HG02938 (cell line): ENCODE measurements around the gene PRMT6.
"Not testable (repeated sequence)": the region's sequence is repeated elsewhere in the genome, so short reads cannot be mapped to it uniquely, and the experiment has no call there.

Experiments
- ATAC-seq: cut with Tn5 transposase; IDR thresholded peaks from one replicate; pipeline ENCODE4 v1.9.1; 2021; ENCODE audit warnings: mild to moderate bottlenecking, moderate library complexity; ENCODE audit not compliant: unreplicated experiment

PRMT6 gene

GRCh38 chr1:107056426-107057196 is at the start of gene PRMT6:
Gene PRMT6, plus strand, starts transcription at chr1:107056674. Its CDS starts 42 bp downstream, at chr1:107056716.
- ATAC-seq = peak; percentile 89

GRCh38 chr1:107009281-107009680 is 47.2 kb upstream of the PRMT6 start:
- ATAC-seq = no peak

- ATAC-seq = no peak
These were observed 45.9 kb upstream of the PRMT6 start for GRCh38 chr1:107010582-107010981.

- peak; percentile 85 for ATAC-seq
These were observed 40.0 kb upstream of the PRMT6 start for GRCh38 chr1:107016376-107016978.

GRCh38 chr1:107018445-107018844 is 38.0 kb upstream of the PRMT6 start:
- no peak for ATAC-seq

- ATAC-seq = no peak
These were observed 37.3 kb upstream of the PRMT6 start for GRCh38 chr1:107019166-107019565.

- not testable (repeated sequence) for ATAC-seq
These were observed 17.6 kb upstream of the PRMT6 start for GRCh38 chr1:107038874-107039273.

- ATAC-seq = not testable (repeated sequence)
These were observed 11.9 kb upstream of the PRMT6 start for GRCh38 chr1:107044310-107045220.

GRCh38 chr1:107047602-107048001 is 8.9 kb upstream of the PRMT6 start:
- ATAC-seq = no peak

GRCh38 chr1:107048241-107048640 is 8.2 kb upstream of the PRMT6 start:
- ATAC-seq = no peak

- ATAC-seq = no peak
These were observed 5.2 kb upstream of the PRMT6 start for GRCh38 chr1:107051266-107051665.

- ATAC-seq = not testable (repeated sequence)
These were observed 502 bp upstream of the PRMT6 start for GRCh38 chr1:107055919-107056425.

- ATAC-seq = peak; percentile 53
These were observed 991 bp downstream of the PRMT6 start for GRCh38 chr1:107057197-107058133.

GRCh38 chr1:107058245-107059032 is 2.0 kb downstream of the PRMT6 start:
- ATAC-seq = no peak

- ATAC-seq = no peak
These were observed 5.4 kb downstream of the PRMT6 start for GRCh38 chr1:107061886-107062285.

- ATAC-seq = no peak
These were observed 17.0 kb downstream of the PRMT6 start for GRCh38 chr1:107073493-107073892.

- ATAC-seq = no peak
These were observed 20.4 kb downstream of the PRMT6 start for GRCh38 chr1:107076841-107077240.

GRCh38 chr1:107079249-107079648 is 22.8 kb downstream of the PRMT6 start:
- no peak for ATAC-seq

- no peak for ATAC-seq
These were observed 24.6 kb downstream of the PRMT6 start for GRCh38 chr1:107081102-107081501.
